Keratinocyte (primary cell): ENCODE results near the gene ARHGAP10. TPM values are rescaled to one million over a fixed set of nuclear protein-coding genes. Genes with fewer than 3 reads are reported as not detected.
A peak's percentile ranks its signal among the peaks of the same experiment; 100 is the strongest.

ENCODE experiments used
- DNase-seq: peaks from one replicate; pipeline ENCODE4 v3.0.0-alpha.2; 2011; ENCODE audit warnings: low read depth, missing footprints, low spot score
- FAIRE-seq: peaks from 2 replicates; lab custom pipeline; 2011; peaks lifted over from hg19 to GRCh38; lab: Jason Lieb, UNC
- H2AFZ ChIP-seq: 2 replicates; pipeline ENCODE4 v1.6.0; 2012; ENCODE audit warnings: low read length, control low read depth, inconsistent platforms; ENCODE audit not compliant: control insufficient read depth
- H3K27ac ChIP-seq: 2 replicates; pipeline ENCODE4 v1.5.1; 2011; ENCODE audit warnings: low read length; ENCODE audit not compliant: control insufficient read depth, insufficient read depth
- H3K27me3 ChIP-seq: 3 replicates; pipeline ENCODE4 v1.6.0; 2011; ENCODE audit warnings: low read length; ENCODE audit not compliant: control insufficient read depth, insufficient read depth; ENCODE audit errors: extremely low read depth
- H3K36me3 ChIP-seq, 2 experiments: 2 replicates in 1 of 2; 3 replicates in 1 of 2; pipeline ENCODE4 v1.5.1; 2011; ENCODE audit warnings: low read length in 2 of 2, mild to moderate bottlenecking in 1 of 2; ENCODE audit not compliant: control insufficient read depth in 2 of 2, insufficient read depth in 2 of 2; ENCODE audit errors: extremely low read depth in 1 of 2
- H3K4me1 ChIP-seq: 3 replicates; pipeline ENCODE4 v1.5.1; 2011; ENCODE audit warnings: low read length; ENCODE audit not compliant: control insufficient read depth, insufficient read depth; ENCODE audit errors: extremely low read depth
- H3K4me2 ChIP-seq: 3 replicates; pipeline ENCODE4 v1.6.0; 2011; ENCODE audit warnings: low read depth, low read length; ENCODE audit not compliant: control insufficient read depth, insufficient read depth; ENCODE audit errors: extremely low read depth
- H3K4me3 ChIP-seq, 3 experiments: fragments of 200-600 bp in 1 of 3; sonication (generic) in 1 of 3; 2 replicates in 2 of 3; 3 replicates in 1 of 3; pipeline ENCODE4 v1.5.1; 2011 to 2016; ENCODE audit warnings: low read length in 3 of 3, mild to moderate bottlenecking in 3 of 3, control low read depth in 2 of 3, inconsistent platforms in 1 of 3, low read depth in 1 of 3, mixed read lengths in 1 of 3, mixed run types in 1 of 3, moderate library complexity in 1 of 3; ENCODE audit not compliant: control insufficient read depth in 2 of 3, insufficient read depth in 2 of 3; ENCODE audit errors: extremely low read depth in 1 of 3
- H3K79me2 ChIP-seq: 2 replicates; pipeline ENCODE4 v1.6.0; 2012; ENCODE audit warnings: low read length; ENCODE audit not compliant: control insufficient read depth, insufficient read depth
- H3K9ac ChIP-seq: 3 replicates; pipeline ENCODE4 v1.6.0; 2011; ENCODE audit warnings: low read length; ENCODE audit not compliant: control insufficient read depth, insufficient read depth; ENCODE audit errors: extremely low read depth
- H3K9me1 ChIP-seq: 3 replicates; pipeline ENCODE4 v1.6.0; 2011; ENCODE audit warnings: low read length; ENCODE audit not compliant: control insufficient read depth, insufficient read depth; ENCODE audit errors: extremely low read depth
- H3K9me3 ChIP-seq: 2 replicates; pipeline ENCODE4 v1.5.1; 2012; ENCODE audit warnings: low read depth, low read length; ENCODE audit not compliant: control insufficient read depth
- H4K20me1 ChIP-seq: 3 replicates; pipeline ENCODE4 v1.6.0; 2011; ENCODE audit warnings: low read length; ENCODE audit not compliant: control insufficient read depth, insufficient read depth; ENCODE audit errors: extremely low read depth
- EZH2 ChIP-seq: IDR thresholded peaks from one replicate; pipeline ENCODE4 v1.6.1; 2012; ENCODE audit warnings: inconsistent platforms, mild to moderate bottlenecking, low read length, moderate library complexity
- dilution Hi-C: fragments of 300-500 bp; cut with MboI; formaldehyde crosslinking; loops from one replicate; pipeline ENCODE4 v1.7.0; 2020; ENCODE audit warnings: low sequenced_read_pairs; ENCODE audit not compliant: extremely low pct_ligation_motif_present
- polyA plus RNA-seq, 5 experiments: library from polyadenylated mRNA; depleted of rRNA in 3 of 5; stranded (reverse) in 3 of 5; stranded (forward) in 1 of 5; unstranded in 1 of 5; fragments of >200 nt; gene quantifications; 1 replicate in 1 of 5; 2 replicates in 3 of 5; 3 replicates in 1 of 5; pipeline versions ENCODE4 v1.2.1 to v1.2.3, GENCODE V29; 2011 to 2012; ENCODE audit warnings: missing spikeins in 2 of 5, low read depth in 1 of 5, low replicate concordance in 1 of 5
- TF ChIP-seq, protein P1 (sequence below), 3 experiments: IDR thresholded peaks in 1 of 3; conservative IDR thresholded peaks in 1 of 3; optimal IDR thresholded peaks in 1 of 3; 2 replicates in 2 of 3; 3 replicates in 1 of 3; pipeline versions ENCODE3 to v1.5.1; 2011; ENCODE audit warnings: low read length in 3 of 3, mild to moderate bottlenecking in 3 of 3, moderate library complexity in 2 of 3, control low read depth in 1 of 3, inconsistent platforms in 1 of 3; ENCODE audit not compliant: insufficient read depth in 2 of 3; ENCODE audit errors: extremely low read depth in 1 of 3

ARHGAP10 gene
- polyA plus RNA-seq, 1 donor (not counting 4 experiments of a cell fraction or from before 2014, with no cell fraction given): 18.7 TPM

DNA sequence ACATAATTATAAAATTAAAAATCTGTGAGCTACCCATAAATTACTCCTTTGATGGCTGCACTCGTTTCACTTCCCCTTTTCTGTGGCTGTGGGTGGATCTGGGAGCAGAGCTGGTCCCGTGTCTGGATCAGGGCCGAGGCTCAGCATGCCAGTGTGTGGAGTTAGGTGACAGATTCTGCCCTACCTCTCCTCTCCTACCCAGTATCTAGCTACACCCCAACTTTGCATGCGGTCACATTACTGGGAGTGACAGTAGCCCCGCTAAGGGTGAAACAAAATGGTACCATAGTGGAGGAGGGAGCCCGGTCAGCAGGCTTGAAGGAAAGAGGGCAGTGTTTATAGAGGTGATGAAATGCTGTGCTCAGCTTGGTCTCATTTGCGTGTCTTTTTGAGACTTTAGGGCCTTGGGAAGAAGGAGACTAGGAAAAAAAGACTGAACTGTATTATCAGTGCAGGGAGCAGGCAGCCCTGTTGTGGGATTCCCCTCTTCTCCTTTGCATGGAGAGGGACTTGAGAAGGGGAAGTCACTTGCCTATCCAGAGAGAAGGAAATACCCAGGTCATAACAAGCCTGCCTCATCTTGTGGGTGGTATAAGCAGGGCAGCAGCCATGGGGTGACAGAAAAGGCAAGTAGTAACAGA, 48.4 kb downstream of the ARHGAP10 start:
- H3K79me2 ChIP-seq: peaks cover 64% of the 10 kb centered on the region
- no peak overlapping the region for H2AFZ ChIP-seq
- no peak overlapping the region for H3K4me3 ChIP-seq
- no peaks in the 10 kb centered on the region for H3K27me3 ChIP-seq
- H3K27ac ChIP-seq: no peak overlapping the region
- no peaks in the 10 kb centered on the region for H4K20me1 ChIP-seq
- H3K4me2 ChIP-seq: no peak overlapping the region
- H3K9me1 ChIP-seq: peaks cover 4% of the 10 kb centered on the region
- H3K9ac ChIP-seq: no peak overlapping the region
- H3K4me1 ChIP-seq: peaks cover 26% of the 10 kb centered on the region
- TF ChIP-seq, protein P1, sequence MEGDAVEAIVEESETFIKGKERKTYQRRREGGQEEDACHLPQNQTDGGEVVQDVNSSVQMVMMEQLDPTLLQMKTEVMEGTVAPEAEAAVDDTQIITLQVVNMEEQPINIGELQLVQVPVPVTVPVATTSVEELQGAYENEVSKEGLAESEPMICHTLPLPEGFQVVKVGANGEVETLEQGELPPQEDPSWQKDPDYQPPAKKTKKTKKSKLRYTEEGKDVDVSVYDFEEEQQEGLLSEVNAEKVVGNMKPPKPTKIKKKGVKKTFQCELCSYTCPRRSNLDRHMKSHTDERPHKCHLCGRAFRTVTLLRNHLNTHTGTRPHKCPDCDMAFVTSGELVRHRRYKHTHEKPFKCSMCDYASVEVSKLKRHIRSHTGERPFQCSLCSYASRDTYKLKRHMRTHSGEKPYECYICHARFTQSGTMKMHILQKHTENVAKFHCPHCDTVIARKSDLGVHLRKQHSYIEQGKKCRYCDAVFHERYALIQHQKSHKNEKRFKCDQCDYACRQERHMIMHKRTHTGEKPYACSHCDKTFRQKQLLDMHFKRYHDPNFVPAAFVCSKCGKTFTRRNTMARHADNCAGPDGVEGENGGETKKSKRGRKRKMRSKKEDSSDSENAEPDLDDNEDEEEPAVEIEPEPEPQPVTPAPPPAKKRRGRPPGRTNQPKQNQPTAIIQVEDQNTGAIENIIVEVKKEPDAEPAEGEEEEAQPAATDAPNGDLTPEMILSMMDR (optimal IDR thresholded peaks at IDR 0.05 in 1 of 3, IDR thresholded peaks at IDR 0.05 in 1 of 3, conservative IDR thresholded peaks at IDR 0.05 in 1 of 3; ENCODE audit: extremely low read depth in 1 of 3, insufficient read depth in 2 of 3, low read length in 3 of 3): no peak
- TF ChIP-seq EZH2: no peak
- DNase-seq (no peak), FAIRE-seq (peak; percentile 48)
- dilution Hi-C loops: no loop called here
- H3K36me3 ChIP-seq: no peaks in the 10 kb centered on the region
- no peaks in the 10 kb centered on the region for H3K9me3 ChIP-seq

DNA sequence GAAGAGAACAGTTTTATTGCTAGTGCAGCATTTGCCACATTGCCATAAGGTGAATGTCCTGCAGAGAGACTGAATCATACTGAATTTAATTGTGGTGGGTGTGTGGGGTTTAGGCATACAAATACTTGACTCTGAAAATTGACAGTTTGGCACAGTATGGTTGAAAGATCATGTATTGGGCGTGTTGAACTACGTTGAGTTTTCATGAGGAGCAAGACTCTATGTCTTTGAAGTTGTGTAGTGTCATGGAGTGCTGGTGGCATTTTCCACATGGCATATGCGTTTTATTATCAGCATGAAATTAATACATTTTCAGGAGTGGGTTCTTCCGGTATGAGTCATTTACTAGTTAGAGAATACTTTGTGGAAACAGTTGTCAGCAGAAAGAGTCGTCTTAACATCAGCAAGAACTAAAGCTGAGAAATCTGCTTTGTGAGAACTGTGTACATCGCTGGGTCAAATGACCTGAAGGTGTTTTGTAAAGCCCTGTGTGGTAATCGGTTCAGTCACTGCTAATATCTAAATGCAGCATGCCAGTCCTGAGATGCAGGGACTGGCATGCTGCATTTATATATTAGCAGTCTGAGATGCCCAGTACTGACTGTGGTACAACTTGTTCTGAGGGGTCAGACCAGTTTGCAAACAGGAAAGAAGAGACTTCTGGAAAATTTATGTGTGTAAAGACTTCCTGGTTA, 50.3 kb downstream of the ARHGAP10 start:
- Histone ChIP-seq H4K20me1 (no peaks in the 10 kb centered on the region), H3K9me3 (no peaks in the 10 kb centered on the region), H3K27me3 (no peaks in the 10 kb centered on the region), H3K9me1 (peaks cover 4% of the 10 kb centered on the region), H3K79me2 (peaks cover 60% of the 10 kb centered on the region), H2AFZ (no peak overlapping the region), H3K4me1 (peaks cover 39% of the 10 kb centered on the region), H3K36me3 (no peaks in the 10 kb centered on the region), H3K4me2 (peak overlapping the region; percentile 60), H3K27ac (peak overlapping the region; percentile 47), H3K9ac (no peak overlapping the region), H3K4me3 (peak overlapping the region in 1 of 3 experiments; percentile 45)
- no peak for TF ChIP-seq EZH2
- TF ChIP-seq, protein P1 (optimal IDR thresholded peaks at IDR 0.05 in 1 of 3, IDR thresholded peaks at IDR 0.05 in 1 of 3, conservative IDR thresholded peaks at IDR 0.05 in 1 of 3; ENCODE audit: extremely low read depth in 1 of 3, insufficient read depth in 2 of 3, low read length in 3 of 3): no peak
- dilution Hi-C loops: no loop called here
- FAIRE-seq (peak; percentile 78), DNase-seq (no peak)
